Transverse colon (tissue), 4 donors: ENCODE data around the gene AQR. TPM values are rescaled to one million over a fixed set of nuclear protein-coding genes. Genes with fewer than 3 reads are reported as not detected.
"Not testable (repeated sequence)": the region's sequence is repeated elsewhere in the genome, so short reads cannot be mapped to it uniquely, and the experiment has no call there.

Experiments used
- DNase-seq: peaks from one replicate; pipeline ENCODE4 v3.0.0-alpha.2; 2019
- H3K27ac ChIP-seq, 4 donors: fragments of 200-600 bp; sonication (generic); 2 replicates each; pipeline ENCODE4 v1.5.1; 2016 to 2018; ENCODE audit warnings: inconsistent platforms in 4 of 4
- H3K27me3 ChIP-seq: fragments of 200-600 bp; sonication (generic); 2 replicates; pipeline ENCODE4 v1.5.1; 2017; ENCODE audit warnings: inconsistent platforms
- H3K36me3 ChIP-seq, 4 donors: fragments of 200-600 bp; sonication (generic); 2 replicates each; pipeline ENCODE4 v1.5.1; 2017 to 2019; ENCODE audit warnings: inconsistent platforms in 4 of 4
- H3K4me1 ChIP-seq, 4 donors: fragments of 200-600 bp; sonication (generic); 2 replicates each; pipeline ENCODE4 v1.5.1; 2017 to 2020; ENCODE audit warnings: inconsistent platforms in 4 of 4
- H3K4me3 ChIP-seq, 4 donors: fragments of 200-600 bp; sonication (generic); 1 replicate in 1 of 4; 2 replicates in 3 of 4; pipeline versions ENCODE4 v1.5.1 to v1.6.1; 2017 to 2019; ENCODE audit warnings: inconsistent platforms in 4 of 4
- H3K9me3 ChIP-seq, 2 donors: fragments of 200-600 bp; sonication (generic); 2 replicates each; pipeline ENCODE4 v1.5.1; 2017 to 2019; ENCODE audit warnings: inconsistent platforms in 2 of 2
- CTCF ChIP-seq, 5 experiments: fragments of 200-600 bp in 3 of 5; fragments of 450-650 bp in 2 of 5; sonication (generic) in 3 of 5; IDR thresholded peaks; 1 replicate in 2 of 5; 2 replicates in 3 of 5; pipeline ENCODE4 v1.5.1; 2016 to 2017; ENCODE audit warnings: antibody characterized with exemption in 5 of 5, inconsistent platforms in 3 of 5, mild to moderate bottlenecking in 2 of 5, moderate library complexity in 1 of 5
- EP300 ChIP-seq: sonication (generic); formaldehyde crosslinking; IDR thresholded peaks from one replicate; pipeline ENCODE4 v1.6.1; 2017; ENCODE audit warnings: antibody characterized with exemption, low read depth
- POLR2A ChIP-seq: fragments of 450-650 bp; IDR thresholded peaks from one replicate; pipeline ENCODE4 v1.6.1; 2016; ENCODE audit warnings: antibody characterized with exemption, mild to moderate bottlenecking, moderate library complexity
- POLR2AphosphoS5 ChIP-seq, 3 donors: sonication (generic); formaldehyde crosslinking; IDR thresholded peaks; one replicate each; pipeline ENCODE4 v1.6.1; 2016; ENCODE audit warnings: antibody characterized with exemption in 3 of 3
- whole genome bisulfite sequencing, 2 donors: methylation state at CpG; one replicate each; pipeline ENCODE4 v1.1.5; 2018; ENCODE audit warnings: low coverage in 1 of 2; 5-methylcytosine and 5-hydroxymethylcytosine counted together
- in situ Hi-C, 4 donors: fragments of 200-750 bp; cut with MboI; loops; one replicate each; pipeline versions ENCODE4 v1.15.0 to v1.15.1; 2017; ENCODE audit warnings: low sequenced_read_pairs in 3 of 4, low pct_ligation_motif_present in 1 of 4, low pct_unique_long_range_greater_than_20kb in 1 of 4
- intact Hi-C: fragments of 100-400 bp; cut with DNase I; formaldehyde crosslinking; loops from one replicate; pipeline ENCODE4 v1.15.1; 2023; ENCODE audit warnings: low total_unique reads
- total RNA-seq, 4 donors: library from RNA; depleted of rRNA; stranded (reverse); fragments of >200 nt; gene quantifications; one replicate each; pipeline ENCODE4 v1.1.0, GENCODE V29; 2016

Gene AQR
- total RNA-seq, 4 donors from 2014 or later, result 13.8 to 25.7 (median 23.5) TPM

- intact Hi-C loops, result no loop called here
- TF ChIP-seq CTCF (IDR thresholded peaks at IDR 0.05) (no peak), POLR2AphosphoS5 (IDR thresholded peaks at IDR 0.05) (no peak), EP300 (no peak), POLR2A (no peak)
- in situ Hi-C loops, result no loop called here
- no peak for DNase-seq
- 48 to 58% methylated on average over 2 of the region's 2 CpGs for WGBS, 2 donors
- Histone ChIP-seq H3K4me3 (no peak overlapping the region), H3K36me3 (peaks cover 0 to 4% (median 0%) of the 10 kb centered on the region in 4 donors), H3K27ac (no peak overlapping the region), H3K9me3 (no peaks in the 10 kb centered on the region), H3K4me1 (no peaks in the 10 kb centered on the region), H3K27me3 (no peaks in the 10 kb centered on the region)
Measured at GRCh38 chr15:34976743-34977142, 7.2 kb upstream of the AQR start.

- Histone ChIP-seq H3K4me1 (no peaks in the 10 kb centered on the region), H3K27ac (no peak overlapping the region), H3K27me3 (no peaks in the 10 kb centered on the region), H3K4me3 (no peak overlapping the region), H3K9me3 (no peaks in the 10 kb centered on the region), H3K36me3 (no peaks in the 10 kb centered on the region)
- 91 to 100% methylated on average over 1 to 2 of the region's 2 CpGs for WGBS, 2 donors
- intact Hi-C loops, result no loop called here
- TF ChIP-seq EP300 (no peak), POLR2A (no peak), CTCF (IDR thresholded peaks at IDR 0.05) (no peak), POLR2AphosphoS5 (IDR thresholded peaks at IDR 0.05) (no peak)
- in situ Hi-C loops, result no loop called here
- no peak for DNase-seq
Measured at GRCh38 chr15:34976073-34976472, 6.5 kb upstream of the AQR start.

DNA sequence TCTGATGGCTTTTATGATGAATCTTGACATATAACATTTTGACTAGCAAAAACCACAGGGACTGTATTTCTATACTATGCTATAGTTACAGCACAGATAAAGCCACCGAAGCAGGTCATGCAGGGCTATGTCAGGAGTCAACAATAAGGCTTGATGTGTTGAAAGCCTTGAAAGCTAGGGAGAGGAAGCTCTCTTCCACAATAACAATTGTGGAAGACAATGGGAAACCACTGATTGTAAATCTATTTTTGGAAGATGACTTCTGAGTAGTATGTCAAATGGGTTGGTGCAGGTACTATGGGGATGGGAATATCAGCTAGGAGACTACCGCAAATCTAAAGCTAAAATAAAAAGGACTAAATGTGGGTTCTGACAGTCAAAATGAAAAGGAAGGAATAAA lies 4.0 kb upstream of the AQR start:
- H3K9me3 ChIP-seq, result no peaks in the 10 kb centered on the region
- intact Hi-C loops, result no loop called here
- in situ Hi-C loops, result no loop called here
- no peak overlapping the region for H3K27ac ChIP-seq
- no peak overlapping the region for H3K4me3 ChIP-seq
- TF ChIP-seq CTCF (IDR thresholded peaks at IDR 0.05) (no peak), POLR2A (no peak), POLR2AphosphoS5 (IDR thresholded peaks at IDR 0.05) (no peak), EP300 (no peak)
- H3K4me1 ChIP-seq, result peaks cover 4 to 8% (median 5%) of the 10 kb centered on the region in 4 donors
- no peak for DNase-seq
- H3K36me3 ChIP-seq, result no peaks in the 10 kb centered on the region
- H3K27me3 ChIP-seq, result no peaks in the 10 kb centered on the region
- 43 to 91% methylated on average over 1 to 2 of the region's 2 CpGs for WGBS, 2 donors

GRCh38 chr15:34970098-34970643 lies 629 bp upstream of the AQR start:
- H3K4me3 ChIP-seq, result peak overlapping the region; percentile 35 to 97 (median 90)
- not testable (repeated sequence) for DNase-seq

More at GRCh38 chr15:34970098-34970643, 629 bp upstream of the AQR start:
- peak in 1 of 5 experiments; percentile 2 for TF ChIP-seq CTCF (IDR thresholded peaks at IDR 0.05)
- intact Hi-C loops, H3K36me3 ChIP-seq, H3K9me3 ChIP-seq, H3K27me3 ChIP-seq, in situ Hi-C loops: not testable (repeated sequence)
- Histone ChIP-seq H3K27ac (peak overlapping the region; percentile 73 to 92 (median 89)), H3K4me1 (peaks cover 9 to 30% (median 16%) of the 10 kb centered on the region in 4 donors)
- WGBS, 2 donors, result 67 to 68% methylated on average over 12 to 21 of the region's 21 CpGs
